ENCODE results near the gene S100PBP.

DNA sequence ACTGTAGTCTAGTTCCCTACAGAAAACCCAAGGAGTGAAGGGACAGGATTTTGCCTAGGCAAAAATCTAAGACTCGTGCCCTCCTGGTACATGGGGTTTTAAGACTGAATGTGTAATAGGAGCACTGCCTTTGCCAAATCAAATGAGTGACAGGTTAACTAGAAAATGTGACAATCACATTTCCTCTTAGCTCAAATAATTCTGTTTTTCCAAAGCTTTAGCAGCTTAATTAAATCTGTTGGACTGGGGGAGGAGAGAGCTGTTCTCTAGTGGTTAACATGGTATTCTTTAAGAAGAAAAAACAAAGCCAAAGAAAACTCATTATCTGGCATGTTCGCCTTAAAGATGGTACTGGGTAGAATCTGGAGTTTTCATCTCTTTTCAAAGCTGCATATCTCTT lies 40.7 kb downstream of the S100PBP start:
- TF ChIP-seq CTCF (IDR thresholded peaks at IDR 0.05) (no peak), POLR2A (IDR thresholded peaks at IDR 0.05) (no peak)
